ENCODE results near the gene PRUNE2. TPM values are rescaled to one million over a fixed set of nuclear protein-coding genes. Genes with fewer than 3 reads are reported as not detected.

PRUNE2 gene
- total RNA-seq, 2 donors from 2014 or later: 58.6 to 78.9 TPM

GRCh38 chr9:76812591-76812990, 93.3 kb downstream of the PRUNE2 start:
- H3K36me3 ChIP-seq: no peaks in the 10 kb centered on the region
- no peaks in the 10 kb centered on the region for H3K27me3 ChIP-seq (replicated peaks; ENCODE audit: insufficient read depth)
- H3K9me3 ChIP-seq: no peaks in the 10 kb centered on the region
- H3K4me1 ChIP-seq (replicated peaks): no peaks in the 10 kb centered on the region
- WGBS: 65% methylated on average over 6 of the region's 6 CpGs
- TF ChIP-seq POLR2AphosphoS5 (IDR thresholded peaks at IDR 0.05): no peak
- no peak for TF ChIP-seq POLR2A (IDR thresholded peaks at IDR 0.05)
- TF ChIP-seq CTCF (IDR thresholded peaks at IDR 0.05): no peak
- intact Hi-C loops (cut with DNase I): loop anchor here (5.0 kb wide), 2 partner anchors 95 to 175 kb away; partner anchors contain the start of gene PRUNE2
- H3K27ac ChIP-seq: no peak overlapping the region
- H3K4me3 ChIP-seq: no peak overlapping the region
- no peak for DNase-seq (ENCODE audit: low spot score)

GRCh38 chr9:76810377-76810957, 95.4 kb downstream of the PRUNE2 start:
- TF ChIP-seq POLR2AphosphoS5 (IDR thresholded peaks at IDR 0.05): peak; percentile 32
- TF ChIP-seq POLR2A (IDR thresholded peaks at IDR 0.05): no peak
- TF ChIP-seq CTCF (IDR thresholded peaks at IDR 0.05): peak; percentile 30 to 92 (median 84)
- Histone ChIP-seq H3K27me3 (replicated peaks; ENCODE audit: insufficient read depth) (no peaks in the 10 kb centered on the region), H3K4me3 (no peak overlapping the region), H3K27ac (peak overlapping the region in 1 of 2 donors; percentile 19), H3K9me3 (no peaks in the 10 kb centered on the region), H3K4me1 (replicated peaks) (no peaks in the 10 kb centered on the region), H3K36me3 (no peaks in the 10 kb centered on the region)
- intact Hi-C loops (cut with DNase I): loop anchor here (5.0 kb wide), 2 partner anchors 97 to 177 kb away; partner anchors contain the start of gene PRUNE2
- WGBS: 16% methylated on average over 2 of the region's 2 CpGs
- peak; percentile 53 for DNase-seq (ENCODE audit: low spot score)

DNA sequence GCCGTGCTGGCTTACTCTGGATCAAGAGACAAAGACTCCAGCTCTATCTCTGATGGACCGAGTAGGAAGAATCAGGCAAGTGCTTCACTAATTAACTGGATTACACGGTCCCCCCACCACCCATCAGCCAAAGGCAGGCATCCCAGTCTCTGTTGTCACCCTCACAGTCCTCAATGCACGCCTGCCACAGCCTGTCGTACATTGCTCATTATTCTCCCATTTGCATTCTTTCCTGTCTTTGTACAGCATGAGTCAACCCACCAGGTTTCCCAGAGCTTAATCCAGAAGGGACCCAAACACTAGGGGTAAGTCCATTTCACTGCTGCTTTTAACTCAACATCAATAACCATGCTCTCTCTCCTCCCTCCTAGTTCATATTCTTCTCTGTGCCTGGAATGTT, 97.3 kb downstream of the PRUNE2 start:
- Histone ChIP-seq H3K27ac (no peak overlapping the region), H3K4me1 (replicated peaks) (no peaks in the 10 kb centered on the region), H3K4me3 (no peak overlapping the region), H3K27me3 (replicated peaks; ENCODE audit: insufficient read depth) (no peaks in the 10 kb centered on the region), H3K9me3 (no peaks in the 10 kb centered on the region), H3K36me3 (no peaks in the 10 kb centered on the region)
- DNase-seq (ENCODE audit: low spot score): no peak
- intact Hi-C loops (cut with DNase I): no loop called here
- 56% methylated on average over 5 of the region's 5 CpGs for WGBS
- TF ChIP-seq CTCF (IDR thresholded peaks at IDR 0.05) (no peak), POLR2A (IDR thresholded peaks at IDR 0.05) (no peak), POLR2AphosphoS5 (IDR thresholded peaks at IDR 0.05) (no peak)

DNA sequence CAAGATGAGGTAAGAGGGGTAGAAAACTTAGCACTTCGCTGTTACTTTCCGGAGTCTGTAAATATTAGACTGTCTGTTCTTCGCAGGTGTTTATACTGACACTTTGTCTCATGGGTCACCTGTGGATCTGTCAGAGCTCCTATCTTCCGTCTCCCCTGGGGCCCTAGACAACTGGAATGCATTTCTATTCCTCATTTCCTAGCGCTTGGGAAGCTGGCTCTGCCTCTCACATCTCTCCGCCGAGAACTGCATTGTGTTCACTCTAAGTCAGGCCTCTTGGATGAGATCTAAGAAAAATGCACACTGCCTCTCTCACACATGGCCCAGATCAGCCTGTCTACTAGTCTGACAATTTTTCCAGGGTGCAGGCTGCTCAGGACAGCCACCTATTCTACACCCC, 102.2 kb downstream of the PRUNE2 start:
- Histone ChIP-seq H3K36me3 (no peaks in the 10 kb centered on the region), H3K27me3 (replicated peaks; ENCODE audit: insufficient read depth) (no peaks in the 10 kb centered on the region), H3K9me3 (no peaks in the 10 kb centered on the region), H3K4me1 (replicated peaks) (no peaks in the 10 kb centered on the region), H3K27ac (no peak overlapping the region), H3K4me3 (no peak overlapping the region)
- DNase-seq (ENCODE audit: low spot score): no peak
- WGBS: 92% methylated on average over 7 of the region's 7 CpGs
- TF ChIP-seq POLR2A (IDR thresholded peaks at IDR 0.05) (no peak), POLR2AphosphoS5 (IDR thresholded peaks at IDR 0.05) (no peak), CTCF (IDR thresholded peaks at IDR 0.05) (no peak)
- intact Hi-C loops (cut with DNase I): no loop called here

DNA sequence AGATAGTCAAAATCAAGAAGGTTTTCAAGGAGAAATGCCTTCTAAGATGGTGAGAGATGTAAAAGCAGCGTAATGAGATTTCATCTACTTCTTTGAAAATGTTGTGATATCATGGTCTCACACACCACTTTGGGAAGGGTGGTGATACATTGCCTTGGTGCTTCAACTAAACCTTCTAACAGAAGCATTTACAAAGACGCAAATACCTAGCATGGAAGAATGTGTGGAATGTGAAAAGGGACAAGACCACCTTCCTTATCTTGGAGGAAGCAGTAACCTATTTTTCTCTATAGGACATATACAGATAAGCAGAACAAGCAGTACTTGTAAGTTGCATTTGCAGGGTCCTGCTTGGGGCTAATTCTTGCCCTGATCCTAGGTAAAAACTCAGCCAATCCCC, 102.8 kb downstream of the PRUNE2 start:
- 79% methylated on average over 2 of the region's 2 CpGs for WGBS
- Histone ChIP-seq H3K27ac (no peak overlapping the region), H3K4me1 (replicated peaks) (no peaks in the 10 kb centered on the region), H3K4me3 (no peak overlapping the region), H3K27me3 (replicated peaks; ENCODE audit: insufficient read depth) (no peaks in the 10 kb centered on the region), H3K36me3 (no peaks in the 10 kb centered on the region), H3K9me3 (no peaks in the 10 kb centered on the region)
- intact Hi-C loops (cut with DNase I): no loop called here
- DNase-seq (ENCODE audit: low spot score): no peak
- TF ChIP-seq CTCF (IDR thresholded peaks at IDR 0.05) (no peak), POLR2AphosphoS5 (IDR thresholded peaks at IDR 0.05) (no peak), POLR2A (IDR thresholded peaks at IDR 0.05) (no peak)

Measured in prostate gland (tissue), 2 donors.